SU-DHL-6 (cell line): ENCODE results near the gene SRXN1.

ENCODE experiments used
- H2AFZ ChIP-seq: fragments of 200-600 bp; sonication (generic); 2 replicates; pipeline ENCODE4 v1.6.1; 2014; ENCODE audit warnings: low read depth, mild to moderate bottlenecking, moderate library complexity, mixed read lengths, antibody characterized with exemption, low read length; ENCODE audit not compliant: severe bottlenecking
- H3F3A ChIP-seq: fragments of 200-600 bp; shearing (Covaris generic); 2 replicates; pipeline ENCODE4 v1.6.0; 2016; ENCODE audit warnings: antibody characterized with exemption, mild to moderate bottlenecking; ENCODE audit not compliant: insufficient read depth
- H3K27ac ChIP-seq: fragments of 200-600 bp; sonication (generic); 2 replicates; pipeline ENCODE4 v1.5.1; 2016; ENCODE audit warnings: low read depth, mild to moderate bottlenecking, low read length, moderate library complexity, mixed read lengths
- H3K27me3 ChIP-seq: fragments of 200-600 bp; sonication (generic), shearing (Covaris generic); 2 replicates; pipeline ENCODE4 v1.6.0; 2014; ENCODE audit warnings: mild to moderate bottlenecking, low read length
- H3K36me3 ChIP-seq: fragments of 200-600 bp; sonication (generic); 2 replicates; pipeline ENCODE4 v1.6.1; 2014; ENCODE audit warnings: mild to moderate bottlenecking, low read length, mixed read lengths
- H3K4me2 ChIP-seq: fragments of 300-600, 200-600 bp; shearing (Covaris generic), sonication (generic); 2 replicates; pipeline ENCODE4 v1.6.0; 2014; ENCODE audit warnings: low read length, low read depth, mild to moderate bottlenecking; ENCODE audit not compliant: poor library complexity, severe bottlenecking
- H3K4me3 ChIP-seq: fragments of 200-600 bp; sonication (generic); 2 replicates; pipeline ENCODE4 v1.5.1; 2014; ENCODE audit warnings: antibody characterized with exemption, low read length, mild to moderate bottlenecking, mixed read lengths; ENCODE audit not compliant: insufficient read depth, poor library complexity, severe bottlenecking
- H3K79me2 ChIP-seq: fragments of 200-600 bp; sonication (generic); 2 replicates; pipeline ENCODE4 v1.6.1; 2014; ENCODE audit warnings: mild to moderate bottlenecking, low read length, moderate library complexity; ENCODE audit not compliant: insufficient read depth
- H3K9ac ChIP-seq: fragments of 200-600 bp; sonication (generic); 2 replicates; pipeline ENCODE4 v1.7.0; 2014; ENCODE audit warnings: mild to moderate bottlenecking, low read length
- H3K9me2 ChIP-seq: fragments of 200-600 bp; sonication (generic); replicated peaks from 2 replicates; pipeline ENCODE4 v1.6.1; 2014; ENCODE audit warnings: low read length; ENCODE audit not compliant: insufficient read depth
- H3K9me3 ChIP-seq: fragments of 200-600 bp; sonication (generic); 2 replicates; pipeline ENCODE4 v1.6.1; 2014; ENCODE audit warnings: low read length, mixed read lengths; ENCODE audit not compliant: insufficient read depth
- H4K20me1 ChIP-seq: fragments of 200-600 bp; sonication (generic); 2 replicates; pipeline ENCODE4 v1.6.1; 2014; ENCODE audit warnings: low read depth, mild to moderate bottlenecking, antibody characterized with exemption, low read length, moderate library complexity, mixed read lengths
- EZH2phosphoT487 ChIP-seq: fragments of 200-600 bp; sonication (generic), shearing (Covaris generic); conservative IDR thresholded peaks from 2 replicates; pipeline ENCODE4 v1.6.1; 2018; ENCODE audit warnings: mild to moderate bottlenecking, antibody characterized with exemption, low read length, moderate library complexity, mixed read lengths
- TF ChIP-seq, protein P1 (sequence below): fragments of 200-600 bp; sonication (generic); IDR thresholded peaks from one replicate; pipeline ENCODE4 v1.5.1; 2017; ENCODE audit warnings: antibody characterized with exemption, mild to moderate bottlenecking, low read length, moderate library complexity; ENCODE audit not compliant: insufficient read depth, poor library complexity, severe bottlenecking

Gene SRXN1

GRCh38 chr20:658202-658601, 5.2 kb upstream of the SRXN1 start:
- Histone ChIP-seq H3K9me2 (no peaks in the 10 kb centered on the region), H3K27me3 (no peaks in the 10 kb centered on the region), H3K36me3 (no peaks in the 10 kb centered on the region), H3K27ac (no peak overlapping the region), H3F3A (no peaks in the 10 kb centered on the region), H3K9ac (no peak overlapping the region), H3K4me3 (no peak overlapping the region), H4K20me1 (no peaks in the 10 kb centered on the region), H3K9me3 (no peaks in the 10 kb centered on the region), H2AFZ (no peak overlapping the region), H3K79me2 (no peaks in the 10 kb centered on the region), H3K4me2 (no peak overlapping the region)
- TF ChIP-seq EZH2phosphoT487 = no peak
- TF ChIP-seq, protein P1, sequence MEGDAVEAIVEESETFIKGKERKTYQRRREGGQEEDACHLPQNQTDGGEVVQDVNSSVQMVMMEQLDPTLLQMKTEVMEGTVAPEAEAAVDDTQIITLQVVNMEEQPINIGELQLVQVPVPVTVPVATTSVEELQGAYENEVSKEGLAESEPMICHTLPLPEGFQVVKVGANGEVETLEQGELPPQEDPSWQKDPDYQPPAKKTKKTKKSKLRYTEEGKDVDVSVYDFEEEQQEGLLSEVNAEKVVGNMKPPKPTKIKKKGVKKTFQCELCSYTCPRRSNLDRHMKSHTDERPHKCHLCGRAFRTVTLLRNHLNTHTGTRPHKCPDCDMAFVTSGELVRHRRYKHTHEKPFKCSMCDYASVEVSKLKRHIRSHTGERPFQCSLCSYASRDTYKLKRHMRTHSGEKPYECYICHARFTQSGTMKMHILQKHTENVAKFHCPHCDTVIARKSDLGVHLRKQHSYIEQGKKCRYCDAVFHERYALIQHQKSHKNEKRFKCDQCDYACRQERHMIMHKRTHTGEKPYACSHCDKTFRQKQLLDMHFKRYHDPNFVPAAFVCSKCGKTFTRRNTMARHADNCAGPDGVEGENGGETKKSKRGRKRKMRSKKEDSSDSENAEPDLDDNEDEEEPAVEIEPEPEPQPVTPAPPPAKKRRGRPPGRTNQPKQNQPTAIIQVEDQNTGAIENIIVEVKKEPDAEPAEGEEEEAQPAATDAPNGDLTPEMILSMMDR = no peak

GRCh38 chr20:655726-656624, 3.0 kb upstream of the SRXN1 start:
- no peaks in the 10 kb centered on the region for H3K9me2 ChIP-seq
- no peaks in the 10 kb centered on the region for H3F3A ChIP-seq
- no peak overlapping the region for H2AFZ ChIP-seq
- no peaks in the 10 kb centered on the region for H3K9me3 ChIP-seq
- no peaks in the 10 kb centered on the region for H3K36me3 ChIP-seq
- H3K27me3 ChIP-seq = no peaks in the 10 kb centered on the region
- H4K20me1 ChIP-seq = no peaks in the 10 kb centered on the region
- no peak overlapping the region for H3K9ac ChIP-seq
- H3K79me2 ChIP-seq = peaks cover 12% of the 10 kb centered on the region; the same call in 1 of the 2 replicates
- H3K27ac ChIP-seq = no peak overlapping the region
- no peak for TF ChIP-seq EZH2phosphoT487
- TF ChIP-seq, protein P1 = no peak
- H3K4me2 ChIP-seq = no peak overlapping the region
- no peak overlapping the region for H3K4me3 ChIP-seq

DNA sequence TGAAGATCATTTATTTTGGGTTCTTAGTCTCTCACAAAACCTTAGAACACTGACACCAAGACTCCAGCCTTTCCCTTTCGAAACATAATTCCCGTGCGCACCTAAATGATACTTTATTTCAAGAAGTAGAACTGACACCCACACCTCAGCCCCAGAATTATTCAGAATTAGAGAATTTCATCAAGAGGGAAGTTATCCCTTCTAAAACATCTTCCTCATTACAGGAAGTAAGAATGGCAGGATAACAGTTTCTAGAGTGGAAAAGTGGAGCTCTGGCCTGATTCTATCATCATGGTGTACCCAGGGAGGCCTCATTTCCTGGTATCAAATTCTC, 1.4 kb upstream of the SRXN1 start:
- H4K20me1 ChIP-seq = no peaks in the 10 kb centered on the region
- H3K4me3 ChIP-seq = no peak overlapping the region
- H3K27me3 ChIP-seq = no peaks in the 10 kb centered on the region
- no peak overlapping the region for H3K9ac ChIP-seq
- no peaks in the 10 kb centered on the region for H3K36me3 ChIP-seq
- H3K9me3 ChIP-seq = no peaks in the 10 kb centered on the region
- no peak for TF ChIP-seq EZH2phosphoT487
- TF ChIP-seq, protein P1 = no peak
- no peaks in the 10 kb centered on the region for H3F3A ChIP-seq
- H3K4me2 ChIP-seq = no peak overlapping the region
- no peak overlapping the region for H2AFZ ChIP-seq
- H3K27ac ChIP-seq = no peak overlapping the region
- H3K79me2 ChIP-seq = peaks cover 12% of the 10 kb centered on the region; the same call in 1 of the 2 replicates
- no peaks in the 10 kb centered on the region for H3K9me2 ChIP-seq
